NB4 (cell line): ENCODE data around the gene PGP.

Experiments
- DNase-seq: peaks from one replicate; pipeline ENCODE4 v3.0.0; 2010; ENCODE audit warnings: low read depth
- H3K4me3 ChIP-seq: one replicate; pipeline ENCODE4 v1.5.1; 2011; ENCODE audit warnings: mild to moderate bottlenecking, low read depth, low read length, moderate library complexity
- MYC ChIP-seq: IDR thresholded peaks from 2 replicates; pipeline ENCODE4 v1.6.1; 2011; ENCODE audit warnings: low read depth, low read length
- POLR2A ChIP-seq: IDR thresholded peaks from 2 replicates; pipeline ENCODE4 v1.6.1; 2011; ENCODE audit warnings: mild to moderate bottlenecking; ENCODE audit not compliant: insufficient read length; ENCODE audit errors: extremely low read depth
- TF ChIP-seq, protein P1 (sequence below): IDR thresholded peaks from 2 replicates; pipeline ENCODE4 v1.6.1; 2011; ENCODE audit warnings: low read depth, low read length
- TF ChIP-seq, protein P2 (sequence below): IDR thresholded peaks from one replicate; pipeline ENCODE4 v1.5.1; 2012; ENCODE audit warnings: low read depth, low read length

The PGP gene

DNA sequence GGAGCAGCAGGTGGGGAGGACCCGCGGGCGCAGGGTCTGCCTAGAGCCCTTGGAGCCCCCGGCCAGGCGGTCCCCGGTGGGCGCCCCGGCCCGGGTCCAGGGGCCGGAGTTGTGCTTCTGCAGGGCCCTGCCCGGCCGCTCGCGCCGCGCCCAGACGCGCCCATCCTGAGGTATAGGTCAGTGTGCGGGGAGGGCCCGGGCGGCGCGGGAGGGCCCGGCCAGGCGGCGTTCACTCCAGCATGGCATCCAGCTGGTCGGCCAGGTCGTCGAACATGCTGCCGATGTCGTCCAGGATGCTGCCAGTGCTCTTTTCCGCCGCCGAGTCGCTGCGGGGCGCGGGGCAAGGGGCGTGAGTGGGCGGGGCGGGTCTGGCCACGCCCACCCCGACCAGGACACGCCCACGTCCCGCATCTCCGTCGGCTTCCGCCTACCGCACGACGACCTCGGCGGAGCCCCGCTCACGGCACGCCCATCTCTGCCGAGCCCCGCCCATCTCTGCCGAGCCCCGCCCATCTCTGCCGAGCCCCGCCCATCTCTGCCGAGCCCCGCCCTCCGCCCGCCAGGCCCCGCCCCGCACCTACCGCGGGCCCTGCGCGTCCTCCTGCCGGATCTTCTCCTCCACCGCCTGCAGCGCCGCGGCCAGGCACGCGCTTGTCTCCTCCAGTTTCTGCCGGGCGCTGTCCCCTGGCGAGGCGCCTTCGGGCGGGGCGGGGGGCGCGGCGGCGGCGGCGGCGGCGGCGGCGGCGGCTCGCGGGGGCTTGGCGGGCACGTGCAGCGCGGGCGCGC lies 36.1 kb downstream of the PGP start:
- TF ChIP-seq MYC = no peak
- TF ChIP-seq, protein P1, sequence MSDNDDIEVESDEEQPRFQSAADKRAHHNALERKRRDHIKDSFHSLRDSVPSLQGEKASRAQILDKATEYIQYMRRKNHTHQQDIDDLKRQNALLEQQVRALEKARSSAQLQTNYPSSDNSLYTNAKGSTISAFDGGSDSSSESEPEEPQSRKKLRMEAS = no peak
- TF ChIP-seq, protein P2, sequence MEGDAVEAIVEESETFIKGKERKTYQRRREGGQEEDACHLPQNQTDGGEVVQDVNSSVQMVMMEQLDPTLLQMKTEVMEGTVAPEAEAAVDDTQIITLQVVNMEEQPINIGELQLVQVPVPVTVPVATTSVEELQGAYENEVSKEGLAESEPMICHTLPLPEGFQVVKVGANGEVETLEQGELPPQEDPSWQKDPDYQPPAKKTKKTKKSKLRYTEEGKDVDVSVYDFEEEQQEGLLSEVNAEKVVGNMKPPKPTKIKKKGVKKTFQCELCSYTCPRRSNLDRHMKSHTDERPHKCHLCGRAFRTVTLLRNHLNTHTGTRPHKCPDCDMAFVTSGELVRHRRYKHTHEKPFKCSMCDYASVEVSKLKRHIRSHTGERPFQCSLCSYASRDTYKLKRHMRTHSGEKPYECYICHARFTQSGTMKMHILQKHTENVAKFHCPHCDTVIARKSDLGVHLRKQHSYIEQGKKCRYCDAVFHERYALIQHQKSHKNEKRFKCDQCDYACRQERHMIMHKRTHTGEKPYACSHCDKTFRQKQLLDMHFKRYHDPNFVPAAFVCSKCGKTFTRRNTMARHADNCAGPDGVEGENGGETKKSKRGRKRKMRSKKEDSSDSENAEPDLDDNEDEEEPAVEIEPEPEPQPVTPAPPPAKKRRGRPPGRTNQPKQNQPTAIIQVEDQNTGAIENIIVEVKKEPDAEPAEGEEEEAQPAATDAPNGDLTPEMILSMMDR = no peak
- no peak for TF ChIP-seq POLR2A
- H3K4me3 ChIP-seq = no peak overlapping the region
- no peak for DNase-seq

DNA sequence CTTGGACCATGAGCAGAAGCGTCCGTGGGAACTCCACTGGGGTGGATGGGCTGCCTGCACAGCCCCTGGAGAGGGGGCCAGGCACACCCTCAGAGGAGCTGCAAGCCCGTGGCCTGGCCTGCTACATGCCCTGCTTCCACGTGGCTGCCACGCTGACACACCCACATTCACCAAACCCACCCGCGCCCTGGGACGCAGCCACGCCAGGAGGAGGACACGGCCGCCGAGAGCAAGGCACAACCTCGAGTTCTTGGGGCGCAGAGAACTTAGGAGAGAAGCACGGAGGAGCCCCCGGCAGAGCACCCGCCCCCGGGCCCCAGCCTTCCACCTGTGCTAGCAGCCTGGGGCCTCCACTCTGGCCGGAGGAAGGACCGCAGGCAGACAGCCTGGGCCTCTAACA lies 37.1 kb downstream of the PGP start:
- H3K4me3 ChIP-seq = no peak overlapping the region
- no peak for DNase-seq
- TF ChIP-seq MYC (no peak), POLR2A (no peak)
- TF ChIP-seq, protein P2 = no peak
- TF ChIP-seq, protein P1 = no peak

DNA sequence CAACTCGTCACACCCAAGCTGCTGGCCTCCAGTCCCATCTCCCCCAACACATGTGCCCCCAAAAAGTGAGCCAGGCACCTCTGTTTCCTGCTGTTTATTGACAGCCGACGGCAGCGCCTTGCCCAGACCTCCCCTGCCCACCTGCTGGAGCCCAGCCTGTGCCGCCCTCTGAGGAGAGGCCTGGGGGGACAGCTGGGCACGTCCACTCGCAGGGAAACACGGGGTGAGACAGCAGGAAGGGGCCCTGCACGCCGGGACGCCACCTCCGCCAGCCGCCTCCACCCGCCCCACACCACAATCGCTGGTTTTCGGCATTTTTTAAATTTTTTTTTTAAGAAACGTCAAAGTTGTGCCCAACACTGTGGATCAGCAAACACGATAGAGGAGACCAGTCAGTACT lies 37.5 kb downstream of the PGP start:
- DNase-seq = no peak
- TF ChIP-seq, protein P1 = no peak
- TF ChIP-seq MYC (no peak), POLR2A (no peak)
- TF ChIP-seq, protein P2 = no peak
- no peak overlapping the region for H3K4me3 ChIP-seq

DNA sequence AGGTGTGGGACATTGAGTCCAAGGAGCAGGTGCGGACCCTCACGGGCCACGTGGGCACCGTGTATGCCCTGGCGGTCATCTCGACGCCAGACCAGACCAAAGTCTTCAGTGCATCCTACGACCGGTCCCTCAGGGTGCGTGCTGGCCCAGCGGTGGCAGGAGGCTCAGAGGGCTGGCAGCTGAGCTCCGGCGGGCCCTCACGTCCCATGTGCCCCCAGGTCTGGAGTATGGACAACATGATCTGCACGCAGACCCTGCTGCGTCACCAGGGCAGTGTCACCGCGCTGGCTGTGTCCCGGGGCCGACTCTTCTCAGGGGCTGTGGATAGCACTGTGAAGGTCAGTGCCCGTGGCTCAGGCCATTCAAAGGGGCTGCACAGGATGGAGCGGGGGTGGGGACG lies 38.6 kb downstream of the PGP start:
- no peak for DNase-seq
- no peak overlapping the region for H3K4me3 ChIP-seq
- TF ChIP-seq, protein P1 = no peak

DNA sequence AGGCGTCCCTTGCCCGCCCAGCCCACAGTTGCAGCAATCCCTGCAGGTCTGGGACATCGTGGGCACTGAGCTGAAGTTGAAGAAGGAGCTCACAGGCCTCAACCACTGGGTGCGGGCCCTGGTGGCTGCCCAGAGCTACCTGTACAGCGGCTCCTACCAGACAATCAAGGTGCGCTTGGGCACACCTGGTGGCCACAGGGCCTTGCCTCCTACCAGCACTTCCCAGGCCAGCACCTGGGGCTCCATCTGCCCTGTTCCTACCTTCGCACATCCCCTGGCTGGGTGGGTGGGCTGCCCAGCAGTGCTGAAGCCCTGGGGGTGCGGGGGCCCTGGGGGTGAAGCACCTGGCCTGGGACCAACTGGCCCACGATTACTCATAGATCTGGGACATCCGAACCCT lies 39.2 kb downstream of the PGP start:
- DNase-seq = no peak
- no peak for TF ChIP-seq MYC
- TF ChIP-seq, protein P2 = no peak
- TF ChIP-seq, protein P1 = no peak
- no peak overlapping the region for H3K4me3 ChIP-seq

DNA sequence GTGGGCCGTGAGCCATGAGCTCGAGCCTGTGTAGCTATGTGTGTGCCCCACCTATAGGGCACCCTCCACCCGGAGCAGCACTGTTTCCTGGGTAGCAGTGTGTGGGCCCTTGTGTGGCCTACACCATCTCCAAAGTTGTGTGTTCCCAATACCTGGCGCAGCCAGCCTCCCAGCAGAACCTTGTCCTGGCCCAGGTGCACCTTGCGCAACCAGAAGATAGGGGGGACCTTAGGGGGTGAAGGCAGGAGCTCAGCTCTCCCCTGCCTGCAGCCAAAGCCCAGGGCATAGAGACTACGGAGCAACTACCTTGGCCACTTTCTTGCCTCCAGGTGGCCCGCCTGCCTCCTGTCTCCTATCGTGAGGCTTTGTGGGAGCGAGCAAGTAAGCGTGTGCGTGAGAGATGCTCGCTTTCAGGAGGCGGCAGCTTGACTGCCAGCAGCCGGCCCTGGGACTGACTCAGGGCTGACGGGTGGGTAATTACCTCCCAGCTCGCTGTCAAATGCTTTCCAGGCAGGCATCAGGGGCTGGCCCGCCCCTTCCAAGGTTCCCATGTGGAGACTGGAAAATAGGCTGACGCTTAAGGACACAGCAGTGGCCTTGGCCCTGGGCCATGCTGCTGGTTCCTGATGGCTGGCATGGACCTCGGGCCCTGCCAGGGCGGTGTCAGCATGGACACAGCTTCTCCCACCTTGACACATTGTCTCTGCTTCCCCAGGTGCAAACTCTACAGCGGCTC lies 40.1 kb downstream of the PGP start:
- no peak for DNase-seq
- TF ChIP-seq MYC (no peak), POLR2A (no peak)
- TF ChIP-seq, protein P1 = no peak
- no peak overlapping the region for H3K4me3 ChIP-seq
